Right forelimb (tissue), 1 donor: ENCODE measurements around the gene VANGL1.
"Not testable (repeated sequence)": the region's sequence is repeated elsewhere in the genome, so short reads cannot be mapped to it uniquely, and the experiment has no call there.

Experiments used
- DNase-seq: peaks from one replicate; pipeline ENCODE4 v3.0.0-alpha.2; 2018

The VANGL1 gene

DNA sequence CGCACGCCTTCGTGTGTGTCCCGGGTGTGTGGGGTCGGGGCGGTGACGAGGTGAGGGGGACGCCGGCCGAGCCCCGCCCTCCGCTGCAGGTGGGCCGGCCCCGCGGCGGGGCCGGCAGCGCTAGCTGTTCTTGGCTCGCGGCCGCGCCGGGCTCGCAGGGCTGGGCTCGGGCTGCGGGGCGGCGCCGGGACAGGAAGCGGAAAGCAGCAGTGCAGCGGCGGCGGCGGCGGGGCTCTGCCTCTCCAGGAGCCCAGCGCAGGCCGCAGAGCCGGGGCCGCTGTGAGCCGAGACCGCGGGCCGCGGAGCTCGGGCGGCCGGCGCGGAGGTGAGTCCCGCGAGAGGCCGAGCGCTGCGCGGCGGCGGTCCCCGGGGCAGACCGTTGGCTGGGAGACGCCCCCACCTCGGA lies at the start of gene VANGL1:
VANGL1 (plus strand) TSS at position 209 of the 406 bp plus-strand sequence. CDS start 9,444 bp downstream, outside the sequence.
- DNase-seq, result peak; percentile 80

- no peak for DNase-seq
Observed at GRCh38 chr1:115592264-115592663, 49.5 kb upstream of the VANGL1 start.

GRCh38 chr1:115593365-115594259 lies 48.2 kb upstream of the VANGL1 start:
- DNase-seq, result no peak

- DNase-seq, result no peak
Observed at GRCh38 chr1:115594600-115594999, 47.2 kb upstream of the VANGL1 start.

DNA sequence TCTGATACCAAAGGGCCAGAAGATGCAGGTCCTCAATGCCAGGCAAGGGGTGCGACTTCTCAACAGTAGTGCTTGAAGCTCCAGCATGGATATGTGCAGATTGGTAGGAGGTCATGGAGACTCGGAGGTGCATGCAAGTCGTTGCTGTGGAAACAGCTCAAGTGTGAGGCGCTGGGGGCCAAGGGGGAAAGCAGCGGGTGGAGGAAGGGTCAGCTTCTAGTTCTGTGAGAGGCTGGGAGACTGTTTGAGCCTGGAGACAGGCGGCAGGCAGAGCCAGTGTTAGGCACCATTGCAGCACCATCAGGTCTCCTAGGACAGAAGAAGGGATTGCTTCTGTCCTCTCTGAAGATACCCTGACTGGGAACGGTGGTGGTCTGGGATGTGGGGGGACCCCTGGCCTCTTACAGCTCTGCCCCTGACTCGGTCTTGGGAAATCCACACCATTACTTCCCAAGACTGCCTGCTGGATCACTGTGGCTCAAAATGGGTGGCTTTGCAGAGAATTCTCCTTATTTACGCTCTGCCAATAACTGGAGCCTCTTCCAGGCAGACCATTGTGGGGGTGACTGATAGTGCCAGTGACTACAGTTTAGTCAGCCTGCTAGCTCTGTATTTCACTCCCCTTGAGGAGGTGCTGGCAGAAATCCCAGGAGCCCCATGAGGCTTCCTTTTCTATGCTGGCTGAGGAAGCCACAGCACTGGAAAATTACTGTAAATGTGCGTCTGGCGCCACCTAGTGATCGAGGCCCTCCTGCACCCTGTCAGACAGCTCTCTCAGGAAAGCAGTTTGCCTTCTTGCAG lies 46.3 kb upstream of the VANGL1 start:
- peak; percentile 93 for DNase-seq

DNA sequence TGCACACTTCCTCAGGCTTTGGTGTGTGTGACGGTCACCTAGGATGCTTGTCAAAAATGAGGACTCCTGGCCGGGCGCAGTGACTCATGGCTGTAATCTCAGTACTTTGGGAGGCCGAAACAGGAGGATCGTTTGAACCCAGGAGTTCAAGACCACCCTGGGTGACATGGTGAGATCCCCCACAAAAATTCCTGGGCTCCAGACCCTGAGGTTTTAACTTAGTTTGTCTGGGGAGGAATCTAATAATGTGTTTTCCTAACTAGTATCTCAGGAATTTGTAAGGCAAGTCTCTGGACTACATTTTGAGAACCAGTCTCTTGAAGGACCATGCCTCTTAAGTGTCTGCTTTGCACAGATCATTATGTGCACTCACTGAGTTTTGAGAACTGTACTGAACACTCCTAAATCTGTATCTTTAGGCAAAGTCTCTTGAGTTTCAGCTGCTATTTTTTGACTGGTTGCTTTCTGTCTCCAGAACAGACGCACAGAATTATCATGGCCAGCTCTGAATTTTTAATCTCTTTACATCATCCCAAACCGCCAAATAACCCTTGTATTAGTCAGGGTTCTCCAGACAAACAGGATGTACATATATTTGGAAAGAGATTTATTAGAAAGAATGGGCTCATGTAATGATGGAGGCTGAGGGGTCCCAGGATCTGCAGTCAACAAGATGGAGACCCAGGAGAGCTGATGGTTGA lies 45.5 kb upstream of the VANGL1 start:
- DNase-seq, result no peak

DNA sequence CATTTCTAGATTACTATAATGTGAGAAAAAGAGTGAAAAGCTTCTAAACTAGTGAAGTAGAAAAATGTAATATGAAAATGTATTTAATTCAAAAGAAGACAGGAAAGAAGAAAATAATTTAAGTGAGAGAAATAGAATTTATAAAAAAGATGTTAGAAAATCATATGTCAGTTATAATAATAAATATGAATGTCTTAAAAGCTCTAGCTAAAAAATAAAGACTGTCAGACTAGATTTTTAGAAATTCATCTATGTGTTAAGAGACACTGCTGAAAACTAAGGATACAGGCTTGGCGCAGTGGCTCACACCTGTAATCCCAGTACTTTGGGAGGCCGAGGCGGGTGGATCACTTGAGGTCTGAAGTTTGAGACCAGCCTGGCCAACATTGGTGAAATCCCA lies 37.3 kb upstream of the VANGL1 start:
- DNase-seq, result no peak

- DNase-seq, result no peak
Observed at GRCh38 chr1:115606305-115606704, 35.5 kb upstream of the VANGL1 start.

DNA sequence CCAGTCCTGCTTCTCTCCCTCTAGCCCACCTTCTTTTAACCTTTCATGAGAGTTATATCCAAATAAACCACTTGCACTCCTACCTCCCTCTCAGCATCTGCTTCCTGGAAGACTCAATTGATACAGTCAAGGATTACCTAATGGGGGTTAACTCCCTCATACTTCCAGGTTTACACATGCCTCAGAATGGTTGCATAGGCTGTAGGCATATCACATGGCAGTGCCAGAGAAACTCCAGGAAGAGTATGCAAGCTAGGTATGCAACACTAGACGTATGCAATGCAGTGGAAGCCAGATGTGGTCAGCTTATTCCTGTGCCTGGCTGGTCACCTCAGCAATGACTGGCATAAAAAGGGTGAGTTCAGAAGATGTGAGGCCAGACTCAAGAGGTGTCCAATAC lies 32.7 kb upstream of the VANGL1 start:
- DNase-seq, result no peak

DNA sequence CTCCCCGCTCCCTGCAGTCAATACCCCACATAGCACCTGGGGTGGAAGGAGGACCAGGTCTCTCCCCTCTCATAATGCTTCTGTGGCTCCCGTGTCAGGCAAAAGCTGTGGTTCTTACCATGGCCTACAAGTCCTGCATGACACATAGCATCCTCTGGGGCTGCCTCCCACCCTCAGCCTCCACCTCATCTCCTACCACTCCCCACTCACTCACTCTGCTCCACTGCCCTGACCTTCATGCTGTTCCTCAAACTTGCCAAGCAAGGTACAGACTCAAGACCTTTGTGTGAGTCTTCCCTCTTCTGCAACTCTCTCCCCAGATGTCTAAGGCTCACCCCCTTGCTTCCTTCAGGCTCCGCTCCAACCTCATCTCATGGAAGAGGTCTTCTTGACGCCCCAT lies 28.0 kb upstream of the VANGL1 start:
- DNase-seq, result no peak

DNA sequence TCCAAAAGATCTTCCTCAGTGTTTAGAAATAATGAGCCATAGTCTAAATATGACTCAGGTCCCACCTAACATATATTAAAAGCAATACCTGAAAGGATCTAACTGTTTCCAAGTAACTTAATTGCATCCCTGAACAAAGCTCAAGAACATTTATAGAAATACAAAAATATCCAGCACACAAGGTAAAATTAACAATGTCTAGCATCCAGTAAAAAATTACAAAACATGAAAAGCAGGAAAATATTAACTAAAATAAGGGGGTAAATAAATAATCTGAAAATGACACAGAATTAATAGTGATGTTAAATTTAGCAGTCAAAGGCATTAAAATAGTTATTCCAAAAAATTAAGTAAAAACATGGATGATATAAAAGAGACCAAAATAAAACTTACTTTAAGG lies 21.3 kb upstream of the VANGL1 start:
- no peak for DNase-seq

DNA sequence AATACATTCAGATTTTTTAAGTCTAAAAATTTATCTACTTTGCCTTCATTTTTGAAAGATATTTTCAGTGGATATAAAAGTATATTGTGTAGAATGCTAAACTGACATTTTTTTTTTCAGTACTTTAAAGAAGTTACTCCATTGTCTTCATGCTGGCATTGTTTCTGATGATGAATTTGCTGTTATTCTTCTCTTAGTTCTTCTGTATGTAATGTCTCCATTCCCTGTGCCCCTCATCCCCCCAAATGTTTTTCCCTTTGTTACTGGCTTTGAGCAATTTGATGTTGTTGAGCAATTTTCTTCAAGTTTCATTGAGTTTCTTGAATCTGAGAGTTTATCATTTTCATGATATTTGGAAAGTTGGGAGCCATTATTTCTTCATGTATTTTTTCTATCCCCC lies 20.8 kb upstream of the VANGL1 start:
- DNase-seq, result no peak

GRCh38 chr1:115624859-115625258 lies 16.9 kb upstream of the VANGL1 start:
- DNase-seq, result no peak

- DNase-seq, result no peak
Observed at GRCh38 chr1:115630342-115630741, 11.4 kb upstream of the VANGL1 start.

DNA sequence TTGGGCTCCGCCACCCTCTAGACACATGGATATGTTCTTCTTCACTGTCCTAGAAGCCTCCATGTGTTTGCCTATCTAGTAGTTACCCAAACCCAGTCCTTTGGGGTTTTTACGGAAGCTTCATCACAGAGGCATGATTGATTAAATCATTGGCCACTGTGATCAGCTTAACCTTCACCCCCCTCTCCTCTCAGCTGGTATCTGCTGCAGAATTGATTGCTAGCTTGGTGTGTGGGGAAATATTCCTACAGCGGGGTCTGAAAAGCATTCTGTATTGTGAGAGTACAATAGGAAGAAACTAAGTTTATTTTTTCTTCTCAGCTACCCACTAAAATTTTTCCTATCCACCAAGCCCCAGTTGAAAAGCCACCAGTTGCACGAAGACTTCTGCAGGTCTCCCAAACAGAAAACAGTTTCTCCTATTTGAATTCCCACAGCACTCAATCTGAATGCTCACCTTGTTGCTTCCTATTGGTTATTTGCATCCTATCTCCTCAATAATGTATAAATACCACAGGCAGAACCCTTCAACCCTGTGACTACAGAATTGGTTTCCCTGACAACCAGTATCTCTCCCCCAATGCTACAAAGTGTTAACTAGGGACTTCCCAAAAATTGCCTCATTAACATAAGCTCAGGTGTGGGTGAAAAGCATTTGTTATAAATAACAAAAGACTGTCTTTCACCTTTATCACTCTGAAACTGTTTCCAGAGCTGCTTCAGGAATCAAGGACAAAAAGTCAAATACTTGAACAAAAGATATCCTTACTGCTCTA lies 9.3 kb upstream of the VANGL1 start:
- no peak for DNase-seq

GRCh38 chr1:115633606-115634005 lies 8.2 kb upstream of the VANGL1 start:
- DNase-seq, result not testable (repeated sequence)

DNA sequence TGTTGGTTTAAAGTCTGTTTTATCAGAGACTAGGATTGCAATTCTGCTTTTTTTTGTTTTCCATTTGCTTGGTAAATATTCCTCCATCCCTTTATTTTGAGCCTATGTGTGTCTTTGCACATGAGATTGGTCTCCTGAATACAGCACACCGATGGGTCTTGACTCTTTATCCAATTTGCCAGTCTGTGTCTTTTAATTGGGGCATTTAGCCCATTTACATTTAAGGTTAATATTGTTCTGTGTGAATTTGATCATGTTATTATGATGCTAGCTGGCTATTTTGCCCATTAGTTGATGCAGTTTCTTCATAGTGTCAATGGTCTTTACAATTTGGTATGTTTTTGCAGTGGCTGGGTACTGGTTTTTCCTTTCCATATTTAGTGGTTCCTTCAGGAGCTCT lies 4.5 kb upstream of the VANGL1 start:
- not testable (repeated sequence) for DNase-seq

DNA sequence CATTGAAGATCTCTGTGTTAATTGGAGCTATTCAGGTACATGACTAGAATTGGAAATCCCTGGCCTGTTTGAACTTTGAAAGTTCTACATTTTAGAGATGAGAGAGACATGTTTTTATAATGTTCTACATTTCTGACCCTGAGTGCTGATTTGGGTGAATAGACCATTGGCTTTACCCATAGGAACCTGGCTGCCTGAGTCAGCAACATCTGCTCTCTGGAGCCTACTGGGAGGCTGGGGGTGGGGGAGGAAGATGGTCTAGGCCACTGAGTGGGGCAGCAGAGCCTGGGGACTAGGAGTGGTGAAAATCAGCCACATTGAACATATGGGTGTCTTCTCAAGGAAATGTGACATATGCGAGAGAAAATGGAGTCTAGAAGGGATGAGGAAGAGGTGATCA lies 1.4 kb upstream of the VANGL1 start:
- no peak for DNase-seq

GRCh38 chr1:115642168-115643072 lies 650 bp downstream of the VANGL1 start:
- peak; percentile 65 for DNase-seq

DNA sequence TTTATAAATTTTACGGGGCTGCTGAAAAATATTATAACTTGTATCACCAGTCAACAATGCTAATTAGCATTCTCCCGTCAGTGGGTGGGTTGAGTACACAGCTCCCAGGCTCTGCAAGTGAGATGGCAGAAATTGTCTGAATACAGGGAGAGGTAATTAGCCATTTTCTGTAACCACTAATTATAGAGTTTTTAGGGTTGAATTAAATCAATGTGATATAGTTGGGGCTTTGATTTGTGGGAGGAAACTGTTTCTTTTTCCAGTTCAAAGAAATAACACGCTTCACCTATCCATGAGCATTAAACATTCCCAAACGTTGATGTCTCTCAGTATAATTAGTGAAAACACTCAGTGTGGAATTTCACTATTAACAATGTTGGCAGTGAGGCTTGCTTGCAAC lies 1.5 kb downstream of the VANGL1 start:
- DNase-seq, result no peak

GRCh38 chr1:115643666-115644065 lies 1.9 kb downstream of the VANGL1 start:
- DNase-seq, result no peak
